ENCODE data around the gene ARL14. TPM values are rescaled to one million over a fixed set of nuclear protein-coding genes. Genes with fewer than 3 reads are reported as not detected.

The ARL14 gene
- not detected for polyA plus RNA-seq (2013)

- WGBS (ENCODE audit: insufficient coverage) = 100% methylated on average over 1 of the region's 4 CpGs
- no peak for DNase-seq
- CTCF ChIA-PET = interaction anchor here (2.7 kb wide), 1 partner anchor 11 kb away, joined by 15 read pairs; no protein-coding TSS in a partner anchor
Observed at GRCh38 chr3:160676547-160677303, at the start of gene ARL14. TSS of gene ARL14 (plus strand) at chr3:160677160. CDS start at chr3:160677347, 187 bp downstream.

DNA sequence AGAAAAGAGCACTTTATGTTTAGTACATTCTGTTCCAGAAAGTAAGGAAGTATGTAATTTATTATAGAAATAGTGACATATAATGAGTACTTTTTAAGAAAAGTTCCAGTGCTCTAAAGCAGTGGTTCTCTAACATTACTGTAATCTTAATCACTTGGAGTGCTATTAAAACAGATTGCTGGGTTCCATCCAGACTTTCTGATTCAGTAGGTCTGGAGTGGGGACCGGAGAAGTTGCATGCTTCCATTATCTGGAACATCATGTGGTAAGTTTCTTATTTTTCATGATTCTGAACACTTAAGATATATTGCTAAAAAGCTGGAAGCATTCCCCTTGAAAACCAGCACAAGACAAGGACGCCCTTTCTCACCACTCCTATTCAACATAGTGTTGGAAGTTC is 47.5 kb upstream of the ARL14 start:
- no CpG with 5 or more reads among the region's 2 CpGs for WGBS (ENCODE audit: insufficient coverage)
- CTCF ChIA-PET = no interaction called here
- Histone ChIP-seq H3K4me3 (ENCODE audit: control insufficient read depth in 1 of 7, extremely low read depth in 1 of 7, insufficient read depth in 4 of 7, low read depth in 2 of 7, low read length in 6 of 7) (no peak overlapping the region), H3K36me3 (ENCODE audit: control insufficient read depth in 4 of 4, insufficient read depth in 4 of 4, low read length in 3 of 4) (no peaks in the 10 kb centered on the region), H3K27me3 (replicated peaks in 2 of 5; ENCODE audit: control insufficient read depth in 4 of 5, insufficient read depth in 5 of 5, low read length in 4 of 5) (no peaks in the 10 kb centered on the region), H3K27ac (ENCODE audit: insufficient read depth in 1 of 2, low read depth in 1 of 2, low read length in 2 of 2, poor library complexity in 1 of 2, severe bottlenecking in 2 of 2) (no peak overlapping the region), H3K4me1 (ENCODE audit: control extremely low read depth in 1 of 4, control insufficient read depth in 4 of 4, insufficient read depth in 4 of 4, low read length in 3 of 4) (no peaks in the 10 kb centered on the region), H3K9me3 (ENCODE audit: control extremely low read depth in 1 of 5, control insufficient read depth in 4 of 5, insufficient read depth in 2 of 5, low read depth in 1 of 5, low read length in 4 of 5) (peaks cover 0 to 2% (median 0%) of the 10 kb centered on the region in 5 experiments)
- no peak for DNase-seq
- POLR2A ChIA-PET = no interaction called here

More at GRCh38 chr3:160676547-160677303, at the start of gene ARL14:
- H3K27me3 ChIP-seq (replicated peaks in 2 of 5; ENCODE audit: control insufficient read depth in 4 of 5, insufficient read depth in 5 of 5, low read length in 4 of 5) = no peaks in the 10 kb centered on the region
- no peaks in the 10 kb centered on the region for H3K36me3 ChIP-seq (ENCODE audit: control insufficient read depth in 4 of 4, insufficient read depth in 4 of 4, low read length in 3 of 4)
- POLR2A ChIA-PET = no interaction called here
- H3K4me1 ChIP-seq (ENCODE audit: control extremely low read depth in 1 of 4, control insufficient read depth in 4 of 4, insufficient read depth in 4 of 4, low read length in 3 of 4) = no peaks in the 10 kb centered on the region
- no peaks in the 10 kb centered on the region for H3K9me3 ChIP-seq (ENCODE audit: control extremely low read depth in 1 of 5, control insufficient read depth in 4 of 5, insufficient read depth in 2 of 5, low read depth in 1 of 5, low read length in 4 of 5)
- H3K27ac ChIP-seq (ENCODE audit: insufficient read depth in 1 of 2, low read depth in 1 of 2, low read length in 2 of 2, poor library complexity in 1 of 2, severe bottlenecking in 2 of 2) = no peak within 1 kb of the TSS
- no peak within 1 kb of the TSS for H3K4me3 ChIP-seq (ENCODE audit: control insufficient read depth in 1 of 7, extremely low read depth in 1 of 7, insufficient read depth in 4 of 7, low read depth in 2 of 7, low read length in 6 of 7)

DNA sequence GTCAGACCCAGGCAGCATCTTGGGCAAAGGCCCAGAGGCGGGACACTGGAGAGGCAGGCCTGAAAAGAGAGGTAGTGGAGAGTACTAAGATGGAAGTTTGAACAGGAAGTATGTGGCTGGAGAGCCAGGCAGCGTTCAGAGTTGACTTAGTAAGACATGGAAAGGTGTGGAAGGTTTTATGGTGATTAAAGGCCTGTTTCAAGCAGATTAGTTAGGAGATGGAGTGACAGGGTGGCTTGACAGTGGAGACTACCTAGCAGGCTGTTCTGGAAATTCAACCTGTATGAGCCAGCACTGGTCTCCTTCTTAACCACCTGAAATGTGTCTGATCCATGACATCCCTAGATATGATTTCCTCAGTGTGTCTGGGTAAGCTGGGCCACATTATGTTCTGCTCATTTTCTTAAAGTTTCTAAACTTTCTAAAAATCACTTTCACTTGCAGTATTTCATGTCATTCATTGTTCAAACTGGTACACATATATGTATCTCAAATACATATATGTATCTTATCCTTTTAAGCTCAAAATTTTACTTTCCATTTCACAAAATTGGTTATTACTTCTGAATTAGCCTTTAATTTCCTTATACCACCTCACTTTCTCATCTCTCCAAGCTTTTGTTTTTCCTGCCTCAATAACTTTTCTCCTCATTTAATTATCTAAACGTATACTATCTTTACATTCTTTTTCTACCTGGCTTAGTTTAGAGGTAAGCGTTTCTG is 43.4 kb upstream of the ARL14 start:
- Histone ChIP-seq H3K27ac (ENCODE audit: insufficient read depth in 1 of 2, low read depth in 1 of 2, low read length in 2 of 2, poor library complexity in 1 of 2, severe bottlenecking in 2 of 2) (no peak overlapping the region), H3K36me3 (ENCODE audit: control insufficient read depth in 4 of 4, insufficient read depth in 4 of 4, low read length in 3 of 4) (no peaks in the 10 kb centered on the region), H3K4me3 (ENCODE audit: control insufficient read depth in 1 of 7, extremely low read depth in 1 of 7, insufficient read depth in 4 of 7, low read depth in 2 of 7, low read length in 6 of 7) (no peak overlapping the region), H3K27me3 (replicated peaks in 2 of 5; ENCODE audit: control insufficient read depth in 4 of 5, insufficient read depth in 5 of 5, low read length in 4 of 5) (no peaks in the 10 kb centered on the region), H3K9me3 (ENCODE audit: control extremely low read depth in 1 of 5, control insufficient read depth in 4 of 5, insufficient read depth in 2 of 5, low read depth in 1 of 5, low read length in 4 of 5) (peaks cover 0 to 2% (median 0%) of the 10 kb centered on the region in 5 experiments), H3K4me1 (ENCODE audit: control extremely low read depth in 1 of 4, control insufficient read depth in 4 of 4, insufficient read depth in 4 of 4, low read length in 3 of 4) (no peaks in the 10 kb centered on the region)
- 66% methylated on average over 2 of the region's 4 CpGs for WGBS (ENCODE audit: insufficient coverage)
- ChIA-PET POLR2A (no interaction called here), CTCF (no interaction called here)
- no peak for DNase-seq

- no peak for DNase-seq
- Histone ChIP-seq H3K27me3 (replicated peaks in 2 of 5; ENCODE audit: control insufficient read depth in 4 of 5, insufficient read depth in 5 of 5, low read length in 4 of 5) (no peaks in the 10 kb centered on the region), H3K9me3 (ENCODE audit: control extremely low read depth in 1 of 5, control insufficient read depth in 4 of 5, insufficient read depth in 2 of 5, low read depth in 1 of 5, low read length in 4 of 5) (peaks cover 0 to 2% (median 0%) of the 10 kb centered on the region in 5 experiments), H3K4me3 (ENCODE audit: control insufficient read depth in 1 of 7, extremely low read depth in 1 of 7, insufficient read depth in 4 of 7, low read depth in 2 of 7, low read length in 6 of 7) (no peak overlapping the region), H3K36me3 (ENCODE audit: control insufficient read depth in 4 of 4, insufficient read depth in 4 of 4, low read length in 3 of 4) (no peaks in the 10 kb centered on the region), H3K27ac (ENCODE audit: insufficient read depth in 1 of 2, low read depth in 1 of 2, low read length in 2 of 2, poor library complexity in 1 of 2, severe bottlenecking in 2 of 2) (no peak overlapping the region), H3K4me1 (ENCODE audit: control extremely low read depth in 1 of 4, control insufficient read depth in 4 of 4, insufficient read depth in 4 of 4, low read length in 3 of 4) (no peaks in the 10 kb centered on the region)
- POLR2A ChIA-PET = no interaction called here
- CTCF ChIA-PET = no interaction called here
Observed at GRCh38 chr3:160635213-160635612, 41.7 kb upstream of the ARL14 start.

DNA sequence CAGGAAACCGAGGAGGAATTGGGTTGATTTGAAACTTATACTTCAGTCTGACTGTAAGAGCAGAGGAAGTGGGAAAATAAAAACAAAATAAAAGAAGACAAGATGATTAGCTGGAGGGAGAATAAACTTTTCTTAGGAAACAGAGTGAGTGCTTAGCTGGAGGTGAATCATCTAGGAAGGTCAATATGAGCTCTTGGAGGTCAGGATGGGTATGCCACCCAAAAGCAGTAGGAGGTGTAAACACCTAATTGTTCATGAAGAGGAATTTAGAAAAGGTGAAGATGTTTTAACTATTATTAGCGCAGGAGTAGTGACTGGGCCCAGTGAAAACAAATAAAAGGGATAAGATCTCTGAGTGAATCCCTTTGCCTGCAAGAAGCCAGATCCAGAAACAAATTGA is 39.9 kb upstream of the ARL14 start:
- Histone ChIP-seq H3K4me1 (ENCODE audit: control extremely low read depth in 1 of 4, control insufficient read depth in 4 of 4, insufficient read depth in 4 of 4, low read length in 3 of 4) (no peaks in the 10 kb centered on the region), H3K4me3 (ENCODE audit: control insufficient read depth in 1 of 7, extremely low read depth in 1 of 7, insufficient read depth in 4 of 7, low read depth in 2 of 7, low read length in 6 of 7) (no peak overlapping the region), H3K27me3 (replicated peaks in 2 of 5; ENCODE audit: control insufficient read depth in 4 of 5, insufficient read depth in 5 of 5, low read length in 4 of 5) (no peaks in the 10 kb centered on the region), H3K27ac (ENCODE audit: insufficient read depth in 1 of 2, low read depth in 1 of 2, low read length in 2 of 2, poor library complexity in 1 of 2, severe bottlenecking in 2 of 2) (no peak overlapping the region), H3K36me3 (ENCODE audit: control insufficient read depth in 4 of 4, insufficient read depth in 4 of 4, low read length in 3 of 4) (no peaks in the 10 kb centered on the region), H3K9me3 (ENCODE audit: control extremely low read depth in 1 of 5, control insufficient read depth in 4 of 5, insufficient read depth in 2 of 5, low read depth in 1 of 5, low read length in 4 of 5) (no peaks in the 10 kb centered on the region)
- 100% methylated on average over 2 of the region's 2 CpGs for WGBS (ENCODE audit: insufficient coverage)
- no peak for DNase-seq
- ChIA-PET POLR2A (no interaction called here), CTCF (no interaction called here)

- Histone ChIP-seq H3K36me3 (ENCODE audit: control insufficient read depth in 4 of 4, insufficient read depth in 4 of 4, low read length in 3 of 4) (no peaks in the 10 kb centered on the region), H3K4me3 (ENCODE audit: control insufficient read depth in 1 of 7, extremely low read depth in 1 of 7, insufficient read depth in 4 of 7, low read depth in 2 of 7, low read length in 6 of 7) (no peak overlapping the region), H3K27ac (ENCODE audit: insufficient read depth in 1 of 2, low read depth in 1 of 2, low read length in 2 of 2, poor library complexity in 1 of 2, severe bottlenecking in 2 of 2) (no peak overlapping the region), H3K27me3 (replicated peaks in 2 of 5; ENCODE audit: control insufficient read depth in 4 of 5, insufficient read depth in 5 of 5, low read length in 4 of 5) (no peaks in the 10 kb centered on the region), H3K4me1 (ENCODE audit: control extremely low read depth in 1 of 4, control insufficient read depth in 4 of 4, insufficient read depth in 4 of 4, low read length in 3 of 4) (no peaks in the 10 kb centered on the region), H3K9me3 (ENCODE audit: control extremely low read depth in 1 of 5, control insufficient read depth in 4 of 5, insufficient read depth in 2 of 5, low read depth in 1 of 5, low read length in 4 of 5) (no peaks in the 10 kb centered on the region)
- CTCF ChIA-PET = no interaction called here
- DNase-seq = peak in 2 of 3 donors; percentile 25 to 31
- WGBS (ENCODE audit: insufficient coverage) = 40% methylated on average over 1 of the region's 2 CpGs
- POLR2A ChIA-PET = no interaction called here
Observed at GRCh38 chr3:160638184-160638583, 38.8 kb upstream of the ARL14 start.

- no peaks in the 10 kb centered on the region for H3K9me3 ChIP-seq (ENCODE audit: control extremely low read depth in 1 of 5, control insufficient read depth in 4 of 5, insufficient read depth in 2 of 5, low read depth in 1 of 5, low read length in 4 of 5)
- no peaks in the 10 kb centered on the region for H3K4me1 ChIP-seq (ENCODE audit: control extremely low read depth in 1 of 4, control insufficient read depth in 4 of 4, insufficient read depth in 4 of 4, low read length in 3 of 4)
- POLR2A ChIA-PET = no interaction called here
- DNase-seq = peak in 1 of 3 donors; percentile 11
- CTCF ChIA-PET = no interaction called here
- WGBS (ENCODE audit: insufficient coverage) = no CpG with 5 or more reads among the region's 2 CpGs
- no peaks in the 10 kb centered on the region for H3K36me3 ChIP-seq (ENCODE audit: control insufficient read depth in 4 of 4, insufficient read depth in 4 of 4, low read length in 3 of 4)
- no peak overlapping the region for H3K27ac ChIP-seq (ENCODE audit: insufficient read depth in 1 of 2, low read depth in 1 of 2, low read length in 2 of 2, poor library complexity in 1 of 2, severe bottlenecking in 2 of 2)
- no peak overlapping the region for H3K4me3 ChIP-seq (ENCODE audit: control insufficient read depth in 1 of 7, extremely low read depth in 1 of 7, insufficient read depth in 4 of 7, low read depth in 2 of 7, low read length in 6 of 7)
- no peaks in the 10 kb centered on the region for H3K27me3 ChIP-seq (replicated peaks in 2 of 5; ENCODE audit: control insufficient read depth in 4 of 5, insufficient read depth in 5 of 5, low read length in 4 of 5)
Observed at GRCh38 chr3:160641665-160642309, 35.2 kb upstream of the ARL14 start.

Measured in common myeloid progenitor, CD34-positive (primary cell).